Naive B cell (primary cell): ENCODE results near the gene SRGAP2C. TPM values are rescaled to one million over a fixed set of nuclear protein-coding genes. Genes with fewer than 3 reads are reported as not detected.
"Not testable (repeated sequence)": the region's sequence is repeated elsewhere in the genome, so short reads cannot be mapped to it uniquely, and the experiment has no call there.

Experiments used
- ATAC-seq, 2 donors: fragments of 150-1000 bp; cut with Tn5 transposase; 2 replicates each; pipeline ENCODE4 v1.10.0; 2021; ENCODE audit warnings: low read depth in 2 of 2, mild to moderate bottlenecking in 2 of 2, moderate library complexity in 2 of 2
- DNase-seq: peaks from one replicate; pipeline ENCODE4 v3.0.0; 2022
- H3K27ac Mint-ChIP-seq, 6 donors: one replicate each; pipeline ENCODE4 v1.8.0; 2020 to 2022; ENCODE audit warnings: mild to moderate bottlenecking in 6 of 6, mixed read lengths in 6 of 6, moderate library complexity in 5 of 6, inconsistent platforms in 2 of 6
- H3K27me3 Mint-ChIP-seq, 3 donors: one replicate each; pipeline ENCODE4 v1.8.0; 2021 to 2022; ENCODE audit warnings: mixed read lengths in 3 of 3, mild to moderate bottlenecking in 1 of 3
- H3K36me3 Mint-ChIP-seq, 2 donors: one replicate each; pipeline ENCODE4 v1.8.0; 2020 to 2022; ENCODE audit warnings: mixed read lengths in 2 of 2, inconsistent platforms in 1 of 2, mild to moderate bottlenecking in 1 of 2
- H3K4me1 Mint-ChIP-seq, 3 donors: one replicate each; pipeline ENCODE4 v1.8.0; 2020 to 2022; ENCODE audit warnings: mixed read lengths in 3 of 3, inconsistent platforms in 1 of 3, mild to moderate bottlenecking in 1 of 3, moderate library complexity in 1 of 3
- H3K4me3 Mint-ChIP-seq, 8 donors: one replicate each; pipeline ENCODE4 v1.8.0; 2020 to 2022; ENCODE audit warnings: mild to moderate bottlenecking in 8 of 8, mixed read lengths in 8 of 8, moderate library complexity in 8 of 8, inconsistent platforms in 2 of 8
- H3K9me3 Mint-ChIP-seq, 7 donors: one replicate each; pipeline ENCODE4 v1.8.0; 2020 to 2022; ENCODE audit warnings: mixed read lengths in 7 of 7, mild to moderate bottlenecking in 5 of 7, inconsistent platforms in 2 of 7, moderate library complexity in 1 of 7
- polyA plus RNA-seq, 6 donors: library from polyadenylated mRNA; unstranded; fragments of 300-500 nt; fragmentation: Illumina TruSeq; gene quantifications; one replicate each; pipeline ENCODE4 v1.2.3, GENCODE V29; 2021; ENCODE audit warnings: low read depth in 6 of 6

Gene SRGAP2C
- polyA plus RNA-seq, 6 donors from 2014 or later = 1.3 to 2.7 (median 2.0) TPM

- H3K9me3 Mint-ChIP-seq, H3K27ac Mint-ChIP-seq, H3K27me3 Mint-ChIP-seq, DNase-seq, H3K4me1 Mint-ChIP-seq, H3K36me3 Mint-ChIP-seq, H3K4me3 Mint-ChIP-seq: not testable (repeated sequence)
- ATAC-seq = peak; percentile 64 to 71
These were observed 147.4 kb downstream of the SRGAP2C start for GRCh38 chr1:121332141-121332540.

- H3K36me3 Mint-ChIP-seq, ATAC-seq, H3K9me3 Mint-ChIP-seq, H3K4me1 Mint-ChIP-seq, H3K27ac Mint-ChIP-seq, DNase-seq, H3K4me3 Mint-ChIP-seq, H3K27me3 Mint-ChIP-seq: not testable (repeated sequence)
These were observed 148.1 kb downstream of the SRGAP2C start for GRCh38 chr1:121332599-121333562.

GRCh38 chr1:121337958-121338357 lies 153.2 kb downstream of the SRGAP2C start:
- H3K36me3 Mint-ChIP-seq, H3K27me3 Mint-ChIP-seq, H3K4me3 Mint-ChIP-seq, ATAC-seq, H3K9me3 Mint-ChIP-seq, H3K27ac Mint-ChIP-seq, DNase-seq, H3K4me1 Mint-ChIP-seq: not testable (repeated sequence)

- H3K4me3 Mint-ChIP-seq, DNase-seq, H3K27me3 Mint-ChIP-seq, H3K4me1 Mint-ChIP-seq, H3K27ac Mint-ChIP-seq, ATAC-seq, H3K36me3 Mint-ChIP-seq, H3K9me3 Mint-ChIP-seq: not testable (repeated sequence)
These were observed 154.8 kb downstream of the SRGAP2C start for GRCh38 chr1:121339611-121340010.

- H3K27me3 Mint-ChIP-seq, H3K9me3 Mint-ChIP-seq, H3K4me3 Mint-ChIP-seq, DNase-seq, H3K27ac Mint-ChIP-seq, H3K36me3 Mint-ChIP-seq, ATAC-seq, H3K4me1 Mint-ChIP-seq: not testable (repeated sequence)
These were observed 158.6 kb downstream of the SRGAP2C start for GRCh38 chr1:121343311-121343906.

GRCh38 chr1:121344355-121344754 lies 159.6 kb downstream of the SRGAP2C start:
- not testable (repeated sequence) for H3K27ac Mint-ChIP-seq, ATAC-seq, H3K36me3 Mint-ChIP-seq, H3K27me3 Mint-ChIP-seq, H3K9me3 Mint-ChIP-seq, DNase-seq, H3K4me3 Mint-ChIP-seq, H3K4me1 Mint-ChIP-seq

- not testable (repeated sequence) for H3K9me3 Mint-ChIP-seq, H3K27ac Mint-ChIP-seq, H3K4me1 Mint-ChIP-seq, ATAC-seq, H3K27me3 Mint-ChIP-seq, H3K36me3 Mint-ChIP-seq, H3K4me3 Mint-ChIP-seq, DNase-seq
These were observed 161.9 kb downstream of the SRGAP2C start for GRCh38 chr1:121346654-121347053.

GRCh38 chr1:121347476-121347875 lies 162.7 kb downstream of the SRGAP2C start:
- H3K27ac Mint-ChIP-seq, ATAC-seq, H3K4me3 Mint-ChIP-seq, H3K4me1 Mint-ChIP-seq, H3K36me3 Mint-ChIP-seq, H3K27me3 Mint-ChIP-seq, H3K9me3 Mint-ChIP-seq, DNase-seq: not testable (repeated sequence)

- not testable (repeated sequence) for H3K27ac Mint-ChIP-seq, H3K4me3 Mint-ChIP-seq, H3K36me3 Mint-ChIP-seq, H3K9me3 Mint-ChIP-seq, ATAC-seq, DNase-seq, H3K4me1 Mint-ChIP-seq, H3K27me3 Mint-ChIP-seq
These were observed 163.3 kb downstream of the SRGAP2C start for GRCh38 chr1:121348115-121348514.

- H3K36me3 Mint-ChIP-seq, H3K9me3 Mint-ChIP-seq, ATAC-seq, H3K4me3 Mint-ChIP-seq, H3K4me1 Mint-ChIP-seq, H3K27me3 Mint-ChIP-seq, H3K27ac Mint-ChIP-seq, DNase-seq: not testable (repeated sequence)
These were observed 164.7 kb downstream of the SRGAP2C start for GRCh38 chr1:121349332-121349967.

GRCh38 chr1:121355711-121356420 lies 171.1 kb downstream of the SRGAP2C start:
- not testable (repeated sequence) for H3K27me3 Mint-ChIP-seq, H3K4me3 Mint-ChIP-seq, H3K4me1 Mint-ChIP-seq, DNase-seq, H3K9me3 Mint-ChIP-seq, H3K27ac Mint-ChIP-seq, ATAC-seq, H3K36me3 Mint-ChIP-seq

- H3K27me3 Mint-ChIP-seq, DNase-seq, H3K9me3 Mint-ChIP-seq, H3K4me3 Mint-ChIP-seq, H3K27ac Mint-ChIP-seq, H3K36me3 Mint-ChIP-seq, ATAC-seq, H3K4me1 Mint-ChIP-seq: not testable (repeated sequence)
These were observed 172.0 kb downstream of the SRGAP2C start for GRCh38 chr1:121356819-121357218.

GRCh38 chr1:121360531-121360930 lies 175.8 kb downstream of the SRGAP2C start:
- not testable (repeated sequence) for DNase-seq, H3K27ac Mint-ChIP-seq, H3K9me3 Mint-ChIP-seq, H3K36me3 Mint-ChIP-seq, ATAC-seq, H3K4me1 Mint-ChIP-seq, H3K4me3 Mint-ChIP-seq, H3K27me3 Mint-ChIP-seq
